Uterus (tissue), 4 donors: Measurements from ENCODE around the gene PSAPL1. TPM values are rescaled to one million over a fixed set of nuclear protein-coding genes. Genes with fewer than 3 reads are reported as not detected.

Experiments used
- DNase-seq, 2 donors: peaks; one replicate each; pipeline ENCODE4 v3.0.0-alpha.2; 2019 to 2020
- H3K27ac ChIP-seq, 2 donors: fragments of 200-600 bp; sonication (generic); 1 replicate in 1 of 2; 2 replicates in 1 of 2; pipeline ENCODE4 v1.5.1; 2016 to 2018
- H3K27me3 ChIP-seq, 2 donors: fragments of 200-600 bp; sonication (generic); one replicate each; pipeline ENCODE4 v1.5.1; 2018 to 2019; ENCODE audit warnings: control low read depth in 1 of 2
- H3K36me3 ChIP-seq, 2 donors: fragments of 200-600 bp; sonication (generic); one replicate each; pipeline ENCODE4 v1.5.1; 2019; ENCODE audit warnings: control low read depth in 1 of 2
- H3K4me1 ChIP-seq, 2 donors: fragments of 200-600 bp; sonication (generic); one replicate each; pipeline ENCODE4 v1.5.1; 2018 to 2019; ENCODE audit warnings: control low read depth in 1 of 2
- H3K4me3 ChIP-seq, 2 donors: fragments of 200-600 bp; sonication (generic); 1 replicate in 1 of 2; 2 replicates in 1 of 2; pipeline ENCODE4 v1.5.1; 2018 to 2019; ENCODE audit warnings: mild to moderate bottlenecking in 1 of 2
- H3K9me3 ChIP-seq, 2 donors: fragments of 200-600 bp; sonication (generic); one replicate each; pipeline ENCODE4 v1.5.1; 2019; ENCODE audit warnings: control low read depth in 1 of 2
- POLR2A ChIP-seq, 2 donors: fragments of 450-650 bp; IDR thresholded peaks; one replicate each; pipeline ENCODE4 v1.6.1; 2016; ENCODE audit warnings: antibody characterized with exemption in 2 of 2, mild to moderate bottlenecking in 1 of 2, moderate library complexity in 1 of 2
- intact Hi-C: fragments of 100-400 bp; cut with DNase I; formaldehyde crosslinking; loops from one replicate; pipeline ENCODE4 v1.15.1; 2023; ENCODE audit warnings: low total_unique reads
- total RNA-seq, 4 donors: library from RNA; depleted of rRNA in 3 of 4; stranded (reverse); fragments of >200 nt in 3 of 4; gene quantifications; one replicate each; pipeline versions ENCODE4 v1.1.0 to v1.2.4, GENCODE V29; 2014 to 2023
- TF ChIP-seq, protein P1 (sequence below), 4 experiments: fragments of 200-600 bp in 2 of 4; fragments of 450-650 bp in 2 of 4; sonication (generic) in 2 of 4; IDR thresholded peaks; one replicate each; pipeline ENCODE4 v1.5.1; 2016 to 2019; ENCODE audit warnings: antibody characterized with exemption in 4 of 4, mild to moderate bottlenecking in 2 of 4, moderate library complexity in 1 of 4
- donor health status: DM: yes; HTN: yes; CAD: no.

PSAPL1 gene
- total RNA-seq, 4 donors from 2014 or later = not detected

DNA sequence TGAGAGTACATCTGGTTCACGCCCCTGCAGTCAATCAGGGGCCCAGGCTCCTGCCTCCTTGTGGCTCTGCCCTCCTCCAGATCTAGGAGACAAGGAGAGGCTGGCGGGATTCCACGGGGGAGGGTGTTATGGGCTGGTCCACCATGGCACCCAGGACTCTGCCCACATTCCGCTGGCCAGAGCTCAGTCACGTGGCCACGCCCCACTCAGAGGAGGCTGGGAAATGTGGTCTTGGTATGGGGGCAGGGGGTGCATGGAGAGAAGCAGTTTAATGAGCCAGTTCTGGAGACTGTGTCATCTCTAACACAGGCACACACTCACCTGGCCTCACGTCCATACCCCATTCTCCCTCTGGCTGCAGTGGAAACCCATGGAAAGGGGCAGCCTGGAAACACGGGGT lies 31.5 kb upstream of the PSAPL1 start:
- no peak for TF ChIP-seq POLR2A (IDR thresholded peaks at IDR 0.05)
- TF ChIP-seq, protein P1, sequence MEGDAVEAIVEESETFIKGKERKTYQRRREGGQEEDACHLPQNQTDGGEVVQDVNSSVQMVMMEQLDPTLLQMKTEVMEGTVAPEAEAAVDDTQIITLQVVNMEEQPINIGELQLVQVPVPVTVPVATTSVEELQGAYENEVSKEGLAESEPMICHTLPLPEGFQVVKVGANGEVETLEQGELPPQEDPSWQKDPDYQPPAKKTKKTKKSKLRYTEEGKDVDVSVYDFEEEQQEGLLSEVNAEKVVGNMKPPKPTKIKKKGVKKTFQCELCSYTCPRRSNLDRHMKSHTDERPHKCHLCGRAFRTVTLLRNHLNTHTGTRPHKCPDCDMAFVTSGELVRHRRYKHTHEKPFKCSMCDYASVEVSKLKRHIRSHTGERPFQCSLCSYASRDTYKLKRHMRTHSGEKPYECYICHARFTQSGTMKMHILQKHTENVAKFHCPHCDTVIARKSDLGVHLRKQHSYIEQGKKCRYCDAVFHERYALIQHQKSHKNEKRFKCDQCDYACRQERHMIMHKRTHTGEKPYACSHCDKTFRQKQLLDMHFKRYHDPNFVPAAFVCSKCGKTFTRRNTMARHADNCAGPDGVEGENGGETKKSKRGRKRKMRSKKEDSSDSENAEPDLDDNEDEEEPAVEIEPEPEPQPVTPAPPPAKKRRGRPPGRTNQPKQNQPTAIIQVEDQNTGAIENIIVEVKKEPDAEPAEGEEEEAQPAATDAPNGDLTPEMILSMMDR (IDR thresholded peaks at IDR 0.05) = no peak
- intact Hi-C loops = no loop called here

DNA sequence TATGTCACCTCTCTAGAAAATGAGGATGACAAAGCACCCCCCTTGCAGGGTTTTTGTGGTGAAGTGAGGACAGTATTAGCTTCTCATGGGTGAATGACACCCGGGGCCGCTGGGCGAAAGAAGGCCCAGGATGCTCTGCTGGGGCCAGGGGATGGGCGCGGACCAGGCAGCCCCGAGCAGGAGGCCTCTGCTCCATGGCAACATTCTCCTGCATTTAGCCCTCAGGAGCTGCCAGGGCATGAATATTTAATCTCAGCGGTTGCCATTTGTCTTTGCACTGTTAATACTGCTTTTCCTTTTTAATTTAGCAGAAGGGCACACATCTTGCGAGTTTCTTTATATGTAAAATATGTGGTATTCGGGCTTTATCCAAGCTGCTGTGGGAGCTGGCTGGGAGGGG lies 30.3 kb upstream of the PSAPL1 start:
- no peaks in the 10 kb centered on the region for H3K9me3 ChIP-seq
- no peaks in the 10 kb centered on the region for H3K27me3 ChIP-seq
- H3K4me1 ChIP-seq = no peaks in the 10 kb centered on the region
- intact Hi-C loops = no loop called here
- no peak for DNase-seq
- no peaks in the 10 kb centered on the region for H3K36me3 ChIP-seq
- TF ChIP-seq POLR2A (IDR thresholded peaks at IDR 0.05) = no peak
- TF ChIP-seq, protein P1 (IDR thresholded peaks at IDR 0.05) = no peak
- no peak overlapping the region for H3K4me3 ChIP-seq
- no peak overlapping the region for H3K27ac ChIP-seq

More for the DNA sequence above, 31.5 kb upstream of the PSAPL1 start:
- Histone ChIP-seq H3K27me3 (no peaks in the 10 kb centered on the region), H3K4me1 (no peaks in the 10 kb centered on the region), H3K27ac (no peak overlapping the region), H3K4me3 (no peak overlapping the region), H3K9me3 (no peaks in the 10 kb centered on the region), H3K36me3 (no peaks in the 10 kb centered on the region)
- no peak for DNase-seq

DNA sequence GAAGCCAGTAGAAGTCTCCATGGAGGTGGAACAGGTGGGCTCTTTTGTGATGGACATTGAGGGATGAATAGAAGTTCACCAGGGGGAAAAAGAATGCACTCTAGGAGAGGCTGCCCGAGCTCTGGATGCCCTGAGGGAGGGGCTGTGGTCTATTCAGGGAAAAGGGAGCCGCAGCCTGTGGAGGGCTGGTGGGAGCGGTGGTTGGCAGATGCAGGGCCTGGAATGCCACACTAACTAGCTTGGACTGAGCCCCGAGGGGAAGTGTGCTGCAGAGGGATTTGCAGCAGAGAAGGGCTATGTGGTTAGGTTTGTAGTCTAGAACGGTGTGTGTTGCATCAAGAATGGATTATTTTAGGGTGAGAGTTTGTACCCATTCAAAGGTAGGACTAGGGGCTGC lies 29.5 kb upstream of the PSAPL1 start:
- Histone ChIP-seq H3K36me3 (no peaks in the 10 kb centered on the region), H3K4me1 (no peaks in the 10 kb centered on the region), H3K9me3 (no peaks in the 10 kb centered on the region), H3K27me3 (no peaks in the 10 kb centered on the region), H3K4me3 (no peak overlapping the region), H3K27ac (no peak overlapping the region)
- no peak for DNase-seq
- TF ChIP-seq, protein P1 (IDR thresholded peaks at IDR 0.05) = no peak
- TF ChIP-seq POLR2A (IDR thresholded peaks at IDR 0.05) = no peak
- intact Hi-C loops = no loop called here

DNA sequence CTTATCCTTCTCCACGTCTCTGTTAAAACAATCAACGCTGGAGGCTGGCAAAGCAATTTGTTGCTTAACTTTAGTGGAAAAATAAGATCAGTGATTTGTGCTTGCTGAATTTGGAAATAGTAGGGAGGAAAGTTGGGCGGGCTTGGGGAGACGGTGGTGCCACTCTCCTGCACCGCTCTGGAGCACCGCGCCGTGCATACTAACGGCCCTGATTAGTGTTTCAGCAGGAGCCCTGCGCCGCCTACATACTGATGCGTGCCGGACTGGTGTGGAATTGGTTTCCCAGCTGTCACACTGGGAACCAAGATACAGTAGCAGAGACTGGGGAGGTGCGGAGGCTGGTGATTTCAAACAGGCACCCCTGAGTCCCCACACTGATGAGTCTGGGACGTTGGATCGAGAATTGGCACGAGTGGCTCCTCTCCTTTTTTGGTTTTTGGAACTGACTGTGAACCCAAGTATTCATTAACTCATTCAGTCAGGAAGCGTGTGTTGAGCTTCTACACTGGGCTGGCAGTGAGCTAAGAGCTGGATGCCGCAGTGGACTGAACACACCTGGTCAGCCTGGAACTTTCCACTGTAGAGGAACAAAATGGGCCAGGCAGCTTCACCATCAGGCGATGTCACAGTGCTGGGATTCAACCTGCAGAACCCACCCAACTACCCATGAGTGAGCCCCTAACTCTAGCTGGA lies 29.0 kb upstream of the PSAPL1 start:
- no peak for DNase-seq
- Histone ChIP-seq H3K36me3 (no peaks in the 10 kb centered on the region), H3K9me3 (no peaks in the 10 kb centered on the region), H3K27ac (no peak overlapping the region), H3K27me3 (no peaks in the 10 kb centered on the region), H3K4me3 (no peak overlapping the region), H3K4me1 (no peaks in the 10 kb centered on the region)
- intact Hi-C loops = no loop called here
- TF ChIP-seq POLR2A (IDR thresholded peaks at IDR 0.05) = no peak
- TF ChIP-seq, protein P1 (IDR thresholded peaks at IDR 0.05) = no peak

DNA sequence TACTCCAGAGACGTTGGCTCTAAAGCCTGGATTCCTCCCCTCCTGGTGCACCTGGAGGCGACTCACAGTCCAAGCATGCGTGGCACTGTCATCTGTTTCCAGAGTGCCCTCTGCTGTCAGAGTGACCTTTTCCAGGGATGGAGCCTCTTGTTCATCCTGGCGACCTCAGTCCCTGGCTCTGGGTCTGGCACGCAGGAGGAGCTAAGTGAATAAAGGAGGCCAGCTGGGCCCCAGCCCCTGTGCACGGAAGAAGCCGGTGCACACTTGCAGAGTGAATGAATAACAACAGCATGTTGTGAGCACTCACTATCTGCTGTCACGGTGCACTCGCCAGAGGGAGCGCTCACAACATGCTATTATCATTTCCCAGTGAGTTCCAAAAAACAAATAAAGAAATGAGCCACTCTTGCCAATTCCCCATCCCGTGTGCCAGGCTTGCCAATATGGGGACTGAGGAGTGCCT lies 27.8 kb upstream of the PSAPL1 start:
- no peak for DNase-seq
- Histone ChIP-seq H3K27ac (no peak overlapping the region), H3K4me1 (no peaks in the 10 kb centered on the region), H3K9me3 (no peaks in the 10 kb centered on the region), H3K4me3 (no peak overlapping the region), H3K36me3 (no peaks in the 10 kb centered on the region), H3K27me3 (no peaks in the 10 kb centered on the region)
- TF ChIP-seq, protein P1 (IDR thresholded peaks at IDR 0.05) = no peak
- TF ChIP-seq POLR2A (IDR thresholded peaks at IDR 0.05) = no peak
- intact Hi-C loops = no loop called here
